Limb (tissue), 2 donors: ENCODE measurements around the gene KRTAP19-2.
"Not testable (repeated sequence)": the region's sequence is repeated elsewhere in the genome, so short reads cannot be mapped to it uniquely, and the experiment has no call there.

Source experiments
- DNase-seq, 2 donors: peaks; one replicate each; pipeline ENCODE4 v3.0.0-alpha.2; 2016; ENCODE audit errors: extremely low spot score in 2 of 2

Gene KRTAP19-2, protein sequence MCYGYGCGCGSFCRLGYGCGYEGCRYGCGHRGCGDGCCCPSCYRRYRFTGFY

DNA sequence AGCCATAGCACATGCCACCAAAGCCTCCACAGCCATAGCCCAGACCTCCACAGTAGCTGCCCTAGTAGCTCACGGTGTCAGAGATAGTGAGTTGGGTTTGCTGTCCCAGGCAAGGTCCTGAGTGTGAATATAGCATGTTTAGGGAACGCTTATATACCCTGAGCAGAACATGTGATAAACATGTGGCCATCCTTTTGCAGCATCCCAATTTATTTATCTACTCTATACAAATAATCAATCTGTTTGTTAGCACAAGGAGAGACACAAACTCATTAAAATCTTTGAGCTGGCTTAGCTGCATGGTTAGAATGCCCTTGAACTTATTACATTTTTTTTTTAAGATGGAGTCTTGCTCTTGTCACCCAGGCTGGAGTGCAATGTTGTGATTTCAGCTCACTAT is at the start of gene KRTAP19-2:
Gene KRTAP19-2 (minus strand): TSS at position 101 of the 400 bp plus-strand sequence. CDS start 88 bp downstream, at position 13.
- DNase-seq, result no peak

DNA sequence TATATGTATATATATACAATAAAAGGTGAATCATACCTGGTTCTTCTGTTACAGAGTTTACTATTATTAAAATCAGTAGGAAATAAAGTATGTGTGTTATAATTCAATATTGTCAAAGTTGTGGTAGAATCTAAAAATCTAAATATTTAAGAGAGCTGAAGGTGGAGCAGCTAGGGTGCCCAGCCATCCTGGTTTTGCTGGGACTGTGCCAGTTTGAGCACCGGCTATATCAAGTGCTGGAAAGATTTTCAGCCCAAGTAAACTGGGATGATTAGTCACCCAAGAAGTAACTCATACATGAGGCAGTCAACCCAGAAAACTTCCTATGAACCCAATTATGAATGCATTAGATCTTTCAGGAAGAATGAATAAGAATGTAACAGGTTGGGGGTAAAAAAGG is 31.6 kb upstream of the KRTAP19-2 start:
- no peak for DNase-seq

- no peak for DNase-seq
Measured at GRCh38 chr21:30515681-30516080, 28.4 kb upstream of the KRTAP19-2 start.

- DNase-seq, result not testable (repeated sequence)
Measured at GRCh38 chr21:30505621-30506205, 18.5 kb upstream of the KRTAP19-2 start.

DNA sequence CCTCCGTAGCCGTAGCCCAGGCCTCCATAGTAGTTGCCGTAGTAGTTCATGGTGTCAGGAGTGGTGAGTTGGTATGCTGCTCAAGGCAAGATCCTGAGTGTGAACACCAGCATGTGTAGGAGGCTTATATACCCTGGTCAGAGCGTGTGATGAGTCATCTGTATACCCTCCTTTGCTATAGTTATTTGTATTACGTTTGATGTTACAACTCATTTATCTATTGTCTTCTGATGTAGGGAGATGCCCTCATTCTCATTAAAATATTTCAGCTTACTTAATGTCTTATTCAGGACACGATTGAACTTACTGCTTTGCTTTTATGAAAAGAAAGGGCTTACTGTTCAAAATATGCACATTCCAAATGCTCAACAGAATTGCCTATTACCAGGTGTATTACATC is 14.8 kb upstream of the KRTAP19-2 start, which contains the start of gene KRTAP19-5:
Gene KRTAP19-5 (minus strand): TSS at position 101 of the 400 bp plus-strand sequence. CDS start 51 bp downstream, at position 50.
- DNase-seq, result no peak

DNA sequence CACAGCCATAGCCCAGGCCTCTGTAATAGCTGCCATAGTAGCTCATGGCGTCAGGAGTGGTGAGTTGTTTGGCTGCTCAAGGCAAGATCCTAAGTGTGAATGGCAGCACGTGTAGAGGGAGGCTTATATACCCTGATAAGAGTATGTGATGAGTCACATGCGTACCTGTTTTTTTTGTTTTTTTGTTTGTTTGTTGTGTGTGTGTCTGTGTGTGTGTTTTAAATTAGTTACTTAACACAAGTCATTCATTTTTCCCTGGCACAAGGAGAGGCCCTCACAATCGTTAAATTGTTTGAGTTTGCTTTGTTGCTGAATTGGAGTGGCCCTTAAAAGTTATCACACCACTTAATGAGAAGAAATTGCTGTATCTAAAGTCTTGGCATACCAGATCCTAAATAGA is 9.8 kb upstream of the KRTAP19-2 start, which contains the start of gene KRTAP19-4:
Gene KRTAP19-4 (minus strand): TSS at position 101 of the 400 bp plus-strand sequence. CDS start 55 bp downstream, at position 46.
- DNase-seq, result no peak

DNA sequence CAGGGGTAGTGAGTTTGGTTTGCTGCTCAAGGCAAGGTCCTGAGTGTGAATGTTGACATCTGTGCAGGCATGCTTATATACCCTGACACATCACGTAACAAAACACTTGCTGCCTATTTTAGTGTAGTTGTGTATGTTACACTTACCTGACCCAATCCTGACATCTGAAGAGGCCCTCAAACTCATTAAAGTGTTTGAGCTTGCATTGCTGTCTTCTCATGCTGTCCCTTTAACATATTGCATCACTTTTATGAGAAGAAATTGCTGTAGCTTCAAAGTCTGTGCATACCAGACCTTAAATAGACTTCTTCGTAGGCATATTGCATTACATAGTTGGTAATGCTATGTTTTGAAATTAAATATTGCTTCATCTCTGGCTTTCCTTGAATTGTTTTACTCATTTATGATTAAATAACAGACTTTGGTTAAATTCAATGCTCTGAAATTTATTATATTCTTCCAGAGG is 4.8 kb upstream of the KRTAP19-2 start, which contains the start of gene KRTAP19-3:
Gene KRTAP19-3 (minus strand): TSS at position 51 of the 466 bp plus-strand sequence. CDS start 56 bp downstream, outside the sequence.
- DNase-seq, result no peak

GRCh38 chr21:30486180-30486579 is 1.1 kb downstream of the KRTAP19-2 start:
- DNase-seq, result no peak

DNA sequence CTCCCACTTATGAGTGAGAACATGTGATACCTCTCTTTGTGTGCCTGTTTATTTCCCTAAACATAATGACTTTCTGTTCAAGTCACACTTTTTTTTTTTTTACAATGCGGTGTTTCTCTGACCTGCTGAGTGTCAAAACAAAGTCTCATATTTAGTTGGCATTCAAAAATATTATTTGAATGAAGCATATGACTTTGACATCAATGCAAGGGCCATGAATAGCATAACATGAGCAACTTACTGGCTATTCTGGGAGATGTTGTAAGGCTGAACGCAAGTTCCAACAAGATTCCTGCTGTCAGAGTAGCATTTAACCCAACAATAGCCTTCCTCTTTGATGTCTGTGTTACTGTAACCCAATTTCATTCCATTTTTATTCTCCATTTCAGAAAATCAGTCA is 5.1 kb downstream of the KRTAP19-2 start:
- no peak for DNase-seq

- DNase-seq, result no peak
Measured at GRCh38 chr21:30480145-30480544, 7.1 kb downstream of the KRTAP19-2 start, which contains the start of gene KRTAP19-1. TSS of gene KRTAP19-1 (minus strand) at chr21:30480367. CDS start at chr21:30480317, 50 bp downstream.

GRCh38 chr21:30479259-30479658 is 8.0 kb downstream of the KRTAP19-2 start:
- DNase-seq, result no peak

- DNase-seq, result no peak
Measured at GRCh38 chr21:30478004-30478403, 9.2 kb downstream of the KRTAP19-2 start.

- no peak for DNase-seq
Measured at GRCh38 chr21:30468900-30469714, 18.1 kb downstream of the KRTAP19-2 start.

GRCh38 chr21:30463713-30464112 is 23.5 kb downstream of the KRTAP19-2 start:
- no peak for DNase-seq

DNA sequence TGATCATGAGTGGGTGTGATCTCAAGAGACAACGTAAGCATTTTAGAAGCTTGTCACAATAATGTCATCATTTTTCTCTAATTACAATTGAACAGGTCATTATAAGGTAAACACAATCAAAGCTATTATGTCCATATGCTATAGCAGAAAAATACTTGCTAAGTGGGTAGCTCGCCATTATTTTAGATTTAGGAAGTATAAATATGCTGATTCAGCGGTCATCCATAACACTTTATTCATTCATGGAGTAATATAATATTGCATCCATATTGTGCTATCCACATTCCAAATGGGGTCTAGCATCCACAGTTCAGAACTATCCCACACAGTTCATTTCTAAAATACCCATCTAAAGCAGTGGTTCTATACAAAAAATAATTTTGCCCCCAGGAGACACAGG is 38.7 kb downstream of the KRTAP19-2 start:
- no peak for DNase-seq

DNA sequence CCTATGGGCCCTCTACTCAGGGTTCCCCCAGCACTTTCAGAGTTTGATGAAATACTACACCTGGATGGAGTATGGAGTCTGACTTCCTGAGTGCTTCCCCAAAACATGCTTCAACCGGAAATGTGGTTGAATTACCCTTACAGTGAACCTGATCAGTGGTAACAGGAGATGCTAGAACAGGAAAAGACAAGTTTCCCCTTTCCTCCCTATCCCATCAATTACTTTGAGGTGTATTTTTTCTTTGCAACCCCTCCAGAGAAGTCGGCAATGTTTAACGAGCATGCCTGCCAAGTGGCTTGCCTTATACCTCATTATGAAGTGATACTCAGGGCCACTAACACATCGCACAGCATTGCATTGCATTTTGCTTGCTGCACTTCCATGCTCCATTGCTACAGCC is 40.2 kb downstream of the KRTAP19-2 start:
- DNase-seq, result no peak

- DNase-seq, result no peak
Measured at GRCh38 chr21:30444204-30444603, 43.0 kb downstream of the KRTAP19-2 start.

- DNase-seq, result no peak
Measured at GRCh38 chr21:30443226-30443625, 44.0 kb downstream of the KRTAP19-2 start.

- DNase-seq, result no peak
Measured at GRCh38 chr21:30439975-30440374, 47.3 kb downstream of the KRTAP19-2 start, which contains the start of gene KRTAP15-1. TSS of gene KRTAP15-1 (plus strand) at chr21:30440275. CDS start at chr21:30440328, 53 bp downstream.
